BE2C (cell line): ENCODE data around the gene DNASE1L1. TPM values are rescaled to one million over a fixed set of nuclear protein-coding genes. Genes with fewer than 3 reads are reported as not detected.

ENCODE experiments used
- DNase-seq: peaks from one replicate; pipeline ENCODE4 v3.0.0-alpha.2; 2020
- H3K27me3 ChIP-seq: fragments of 250-450 bp; sonication (Bioruptor Pico); 2 replicates; pipeline ENCODE4 v1.5.1; 2020; ENCODE audit warnings: mild to moderate bottlenecking
- H3K36me3 ChIP-seq: fragments of 250-450 bp; sonication (Bioruptor Pico); 2 replicates; pipeline ENCODE4 v1.5.1; 2020; ENCODE audit warnings: mild to moderate bottlenecking
- H3K4me1 ChIP-seq: fragments of 250-450 bp; sonication (Bioruptor Pico); 2 replicates; pipeline ENCODE4 v1.5.1; 2020
- H3K4me3 ChIP-seq: 2 replicates; pipeline ENCODE4 v1.5.1; 2011; ENCODE audit warnings: low read depth, low read length
- H3K9me3 ChIP-seq: fragments of 250-450 bp; sonication (Bioruptor Pico); 2 replicates; pipeline ENCODE4 v1.5.1; 2020
- polyA plus RNA-seq: library from polyadenylated mRNA; unstranded; fragments of >200 nt; gene quantifications from one replicate; pipeline ENCODE4 v1.2.1, GENCODE V29; 2012; ENCODE audit warnings: low read depth, missing spikeins; ENCODE audit not compliant: insufficient read length, insufficient read depth
- TF ChIP-seq, protein P1 (sequence below): IDR thresholded peaks from 2 replicates; pipeline ENCODE4 v1.5.1; 2012; ENCODE audit warnings: mild to moderate bottlenecking, low read depth, low read length

Gene DNASE1L1, protein sequence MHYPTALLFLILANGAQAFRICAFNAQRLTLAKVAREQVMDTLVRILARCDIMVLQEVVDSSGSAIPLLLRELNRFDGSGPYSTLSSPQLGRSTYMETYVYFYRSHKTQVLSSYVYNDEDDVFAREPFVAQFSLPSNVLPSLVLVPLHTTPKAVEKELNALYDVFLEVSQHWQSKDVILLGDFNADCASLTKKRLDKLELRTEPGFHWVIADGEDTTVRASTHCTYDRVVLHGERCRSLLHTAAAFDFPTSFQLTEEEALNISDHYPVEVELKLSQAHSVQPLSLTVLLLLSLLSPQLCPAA
- 20.5 TPM for polyA plus RNA-seq

DNA sequence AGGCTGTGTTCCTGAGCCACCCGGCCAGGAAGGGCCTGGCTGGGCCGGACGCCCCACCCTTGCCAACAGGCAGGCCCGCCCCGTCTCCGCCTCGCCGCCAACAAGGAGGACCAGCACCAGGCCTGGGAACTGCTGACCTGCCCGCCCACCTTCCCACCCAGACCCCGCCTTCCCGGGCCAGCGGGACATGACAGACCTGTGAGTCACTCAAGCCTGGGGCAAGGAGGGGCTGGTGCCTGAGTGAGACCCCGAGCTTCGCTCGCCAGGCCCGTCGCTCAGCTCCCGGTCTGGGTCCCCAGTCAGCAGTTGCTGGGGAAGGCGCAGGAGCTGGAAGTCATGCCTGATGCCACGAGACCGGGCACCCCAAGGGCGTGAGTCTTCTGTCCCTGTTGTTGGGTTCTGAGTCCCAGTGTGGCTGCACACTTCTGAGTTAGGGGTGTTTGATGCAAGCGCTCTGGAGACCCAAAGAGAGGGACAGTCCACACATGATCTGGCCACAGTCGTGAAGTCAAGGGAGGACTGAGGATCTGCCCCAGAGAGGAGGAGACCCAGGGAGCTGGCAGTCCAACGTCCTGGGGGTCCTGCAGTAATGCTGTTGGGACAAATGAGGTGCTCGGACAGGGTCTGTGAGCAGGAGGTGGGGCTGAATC lies at the start of gene DNASE1L1:
DNASE1L1 (minus strand) TSS at position 33 of the 650 bp plus-strand sequence. CDS start 3,686 bp downstream, outside the sequence.
- H3K4me1 ChIP-seq, result no peaks in the 10 kb centered on the region; the same call in 1 of the 2 replicates
- H3K27me3 ChIP-seq, result no peaks in the 10 kb centered on the region
- no peaks in the 10 kb centered on the region for H3K9me3 ChIP-seq
- H3K4me3 ChIP-seq, result peak within 1 kb of the TSS; percentile 22
- TF ChIP-seq, protein P1, sequence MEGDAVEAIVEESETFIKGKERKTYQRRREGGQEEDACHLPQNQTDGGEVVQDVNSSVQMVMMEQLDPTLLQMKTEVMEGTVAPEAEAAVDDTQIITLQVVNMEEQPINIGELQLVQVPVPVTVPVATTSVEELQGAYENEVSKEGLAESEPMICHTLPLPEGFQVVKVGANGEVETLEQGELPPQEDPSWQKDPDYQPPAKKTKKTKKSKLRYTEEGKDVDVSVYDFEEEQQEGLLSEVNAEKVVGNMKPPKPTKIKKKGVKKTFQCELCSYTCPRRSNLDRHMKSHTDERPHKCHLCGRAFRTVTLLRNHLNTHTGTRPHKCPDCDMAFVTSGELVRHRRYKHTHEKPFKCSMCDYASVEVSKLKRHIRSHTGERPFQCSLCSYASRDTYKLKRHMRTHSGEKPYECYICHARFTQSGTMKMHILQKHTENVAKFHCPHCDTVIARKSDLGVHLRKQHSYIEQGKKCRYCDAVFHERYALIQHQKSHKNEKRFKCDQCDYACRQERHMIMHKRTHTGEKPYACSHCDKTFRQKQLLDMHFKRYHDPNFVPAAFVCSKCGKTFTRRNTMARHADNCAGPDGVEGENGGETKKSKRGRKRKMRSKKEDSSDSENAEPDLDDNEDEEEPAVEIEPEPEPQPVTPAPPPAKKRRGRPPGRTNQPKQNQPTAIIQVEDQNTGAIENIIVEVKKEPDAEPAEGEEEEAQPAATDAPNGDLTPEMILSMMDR, result no peak
- no peaks in the 10 kb centered on the region for H3K36me3 ChIP-seq
- peak; percentile 94 for DNase-seq

DNA sequence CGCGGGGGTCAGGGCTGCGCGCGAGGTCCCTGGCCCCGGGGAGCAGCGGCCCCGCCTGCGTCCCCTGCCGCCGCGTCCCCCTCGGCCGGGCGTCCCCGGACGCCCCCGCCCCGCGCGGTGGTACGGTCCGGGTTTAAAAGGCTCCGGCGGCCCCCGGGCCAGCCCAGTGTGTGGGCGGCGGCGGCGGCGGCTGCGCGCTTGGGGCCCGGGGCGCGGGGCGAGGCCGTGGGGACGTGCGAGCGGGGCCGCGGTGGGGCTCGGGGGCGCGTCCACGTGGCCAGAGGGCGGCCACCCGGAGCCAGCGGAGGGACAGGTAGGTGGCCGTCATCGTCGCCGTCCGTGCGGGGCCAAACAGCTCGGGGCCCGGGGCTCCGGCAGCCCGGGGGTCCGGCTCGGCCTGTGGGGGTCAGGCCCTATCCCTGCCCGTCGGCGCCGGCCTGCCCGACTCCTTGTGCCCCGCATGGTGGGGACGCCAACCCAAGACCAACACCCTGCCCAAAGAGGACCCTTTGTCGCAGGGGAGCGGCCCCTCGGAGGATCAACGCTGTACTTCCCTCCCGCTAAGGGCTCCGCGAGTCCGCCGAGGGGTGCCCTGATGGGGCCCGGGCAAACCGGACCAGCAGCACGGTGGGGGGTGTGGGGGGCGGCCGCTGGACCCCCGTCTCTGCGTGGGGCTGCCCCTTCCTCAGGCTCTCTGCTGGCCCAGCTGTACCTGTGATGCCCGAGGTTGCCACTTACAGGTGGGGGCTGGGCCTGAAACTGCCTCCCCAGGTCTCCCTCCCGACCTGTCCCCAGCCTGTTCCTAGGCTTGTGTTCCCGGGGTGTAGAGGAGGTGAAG lies 49.3 kb upstream of the DNASE1L1 start, which contains the start of gene PLXNA3:
PLXNA3 (plus strand) TSS at position 166 of the 838 bp plus-strand sequence. CDS start 1,903 bp downstream, outside the sequence.
- Histone ChIP-seq H3K4me1 (peaks cover 9% of the 10 kb centered on the region), H3K36me3 (peaks cover 5% of the 10 kb centered on the region; the same call in 1 of the 2 replicates), H3K4me3 (peak within 1 kb of the TSS; percentile 65), H3K9me3 (no peaks in the 10 kb centered on the region), H3K27me3 (no peaks in the 10 kb centered on the region)
- TF ChIP-seq, protein P1, result no peak
- DNase-seq, result peak; percentile 55

DNA sequence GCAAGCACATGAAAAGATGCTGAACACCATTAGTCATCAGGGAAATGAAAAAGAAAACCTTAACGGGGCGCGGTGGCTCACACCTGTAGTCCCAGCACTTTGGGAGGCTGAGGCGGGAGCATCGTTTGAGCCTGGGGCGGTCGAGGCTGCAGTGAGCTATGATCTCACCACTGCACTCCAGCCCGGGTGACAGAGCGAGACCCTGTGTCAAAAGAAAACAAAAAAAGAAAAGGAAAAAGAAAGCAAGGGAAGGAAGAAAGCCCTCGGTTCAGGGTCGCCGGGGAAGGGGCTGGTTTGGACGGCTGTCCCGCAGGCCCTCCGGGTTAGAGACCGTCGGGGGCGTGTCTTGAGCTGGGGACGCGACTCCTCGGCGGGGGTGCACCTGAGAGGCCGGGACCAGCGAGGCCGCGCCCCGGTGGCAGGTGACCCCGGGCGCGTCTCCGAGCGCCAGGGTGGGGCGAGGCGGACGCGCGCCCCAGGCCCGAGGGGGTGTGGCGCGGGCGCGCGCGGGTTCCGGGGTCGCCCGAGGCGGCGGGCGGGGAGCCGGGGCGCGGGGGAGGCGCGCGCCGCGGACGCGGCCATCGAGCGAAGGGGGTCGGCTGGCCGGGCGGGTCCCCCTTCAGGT lies 48.5 kb upstream of the DNASE1L1 start:
- Histone ChIP-seq H3K4me1 (peaks cover 9% of the 10 kb centered on the region), H3K9me3 (no peaks in the 10 kb centered on the region), H3K4me3 (peak overlapping the region; percentile 43), H3K27me3 (no peaks in the 10 kb centered on the region), H3K36me3 (peaks cover 5% of the 10 kb centered on the region; the same call in 1 of the 2 replicates)
- peak; percentile 35 for DNase-seq
- TF ChIP-seq, protein P1, result no peak

DNA sequence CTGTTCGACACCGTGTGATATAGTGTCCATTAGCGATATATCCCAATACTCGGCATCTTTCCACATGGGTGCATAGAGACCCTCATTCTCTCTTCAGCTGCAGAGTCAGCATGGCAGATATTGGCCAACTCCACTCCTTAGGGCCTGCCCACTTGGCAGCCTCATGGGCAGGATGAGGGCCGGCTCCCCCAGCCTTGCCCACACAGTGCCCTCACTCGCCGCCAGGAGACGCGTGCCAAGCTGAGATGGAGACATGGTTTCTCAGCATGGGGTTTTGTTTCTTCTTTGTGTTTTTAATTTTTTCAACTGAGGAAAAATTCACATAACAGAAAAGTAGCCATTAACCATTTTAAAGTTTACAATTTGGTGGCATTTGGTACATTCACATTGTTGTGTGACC lies 43.8 kb upstream of the DNASE1L1 start:
- Histone ChIP-seq H3K27me3 (no peaks in the 10 kb centered on the region), H3K9me3 (no peaks in the 10 kb centered on the region), H3K4me3 (no peak overlapping the region), H3K36me3 (peaks cover 3% of the 10 kb centered on the region; the same call in 1 of the 2 replicates), H3K4me1 (no peaks in the 10 kb centered on the region)
- no peak for DNase-seq
- TF ChIP-seq, protein P1, result no peak

DNA sequence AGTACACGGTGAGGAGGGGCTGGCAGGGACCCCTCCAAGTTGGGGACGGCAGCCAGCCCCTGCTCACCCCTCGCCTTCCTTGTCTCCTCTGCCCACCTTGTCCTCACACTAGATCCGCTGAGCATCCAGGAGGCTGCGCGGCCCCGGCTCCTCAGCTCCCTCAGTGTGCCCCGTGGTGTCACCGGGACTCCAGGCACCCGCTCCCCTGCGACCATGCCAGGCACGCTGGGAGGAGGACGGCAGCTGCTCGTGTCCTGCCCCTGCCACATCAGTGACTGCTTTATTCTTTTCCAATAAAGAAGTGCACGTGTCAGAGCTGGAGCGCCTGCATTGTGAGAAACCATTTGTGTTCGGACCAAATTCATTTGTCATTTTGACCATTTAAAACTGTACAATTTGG lies 41.3 kb upstream of the DNASE1L1 start:
- H3K36me3 ChIP-seq, result peaks cover 3% of the 10 kb centered on the region
- H3K4me3 ChIP-seq, result no peak overlapping the region
- H3K4me1 ChIP-seq, result no peaks in the 10 kb centered on the region
- no peaks in the 10 kb centered on the region for H3K27me3 ChIP-seq
- no peak for DNase-seq
- TF ChIP-seq, protein P1, result no peak
- no peaks in the 10 kb centered on the region for H3K9me3 ChIP-seq
